ENCODE data around the gene EML3. TPM values are rescaled to one million over a fixed set of nuclear protein-coding genes. Genes with fewer than 3 reads are reported as not detected.
A peak's percentile ranks its signal among the peaks of the same experiment; 100 is the strongest.

Gene EML3
- total RNA-seq, 1 donor from 2014 or later, result 26.7 TPM

GRCh38 chr11:62645946-62646824 is 33.6 kb upstream of the EML3 start, which contains the start of gene GANAB:
Gene GANAB (minus strand): TSS chr11:62646613. CDS start chr11:62646599, 14 bp downstream.
- Mint-ChIP-seq H3K4me1 (ENCODE audit: low read depth, unreplicated experiment) (peaks cover 10% of the 10 kb centered on the region), H3K27me3 (ENCODE audit: unreplicated experiment) (peaks cover 8% of the 10 kb centered on the region), H3K9me3 (ENCODE audit: unreplicated experiment) (peaks cover 7% of the 10 kb centered on the region), H3K36me3 (ENCODE audit: unreplicated experiment) (no peaks in the 10 kb centered on the region), H3K27ac (ENCODE audit: unreplicated experiment) (peak within 1 kb of the TSS; percentile 95), H3K4me3 (ENCODE audit: unreplicated experiment) (peak within 1 kb of the TSS; percentile 99)
- TF ChIP-seq CTCF (IDR thresholded peaks at IDR 0.05; ENCODE audit: partially characterized antibody, unreplicated experiment), result peak; percentile 18
- peak; percentile 99 for DNase-seq

- Mint-ChIP-seq H3K27me3 (ENCODE audit: unreplicated experiment) (peaks cover 8% of the 10 kb centered on the region), H3K9me3 (ENCODE audit: unreplicated experiment) (peaks cover 7% of the 10 kb centered on the region), H3K4me1 (ENCODE audit: low read depth, unreplicated experiment) (peaks cover 10% of the 10 kb centered on the region), H3K27ac (ENCODE audit: unreplicated experiment) (peak overlapping the region; percentile 95), H3K36me3 (ENCODE audit: unreplicated experiment) (no peaks in the 10 kb centered on the region), H3K4me3 (ENCODE audit: unreplicated experiment) (peak overlapping the region; percentile 99)
- TF ChIP-seq CTCF (IDR thresholded peaks at IDR 0.05; ENCODE audit: partially characterized antibody, unreplicated experiment), result no peak
- DNase-seq, result no peak
These were observed 33.0 kb upstream of the EML3 start for GRCh38 chr11:62645671-62645945.

GRCh38 chr11:62644220-62644619 is 31.6 kb upstream of the EML3 start:
- TF ChIP-seq CTCF (IDR thresholded peaks at IDR 0.05; ENCODE audit: partially characterized antibody, unreplicated experiment), result no peak
- peaks cover 7% of the 10 kb centered on the region for H3K9me3 Mint-ChIP-seq (ENCODE audit: unreplicated experiment)
- peaks cover 3% of the 10 kb centered on the region for H3K36me3 Mint-ChIP-seq (ENCODE audit: unreplicated experiment)
- H3K4me3 Mint-ChIP-seq (ENCODE audit: unreplicated experiment), result peak overlapping the region; percentile 15
- no peak overlapping the region for H3K27ac Mint-ChIP-seq (ENCODE audit: unreplicated experiment)
- H3K4me1 Mint-ChIP-seq (ENCODE audit: low read depth, unreplicated experiment), result peaks cover 10% of the 10 kb centered on the region
- peaks cover 8% of the 10 kb centered on the region for H3K27me3 Mint-ChIP-seq (ENCODE audit: unreplicated experiment)
- no peak for DNase-seq

GRCh38 chr11:62632492-62632891 is 19.9 kb upstream of the EML3 start:
- Mint-ChIP-seq H3K27ac (ENCODE audit: unreplicated experiment) (no peak overlapping the region), H3K9me3 (ENCODE audit: unreplicated experiment) (peaks cover 2% of the 10 kb centered on the region), H3K4me3 (ENCODE audit: unreplicated experiment) (no peak overlapping the region), H3K27me3 (ENCODE audit: unreplicated experiment) (peaks cover 2% of the 10 kb centered on the region), H3K4me1 (ENCODE audit: low read depth, unreplicated experiment) (no peaks in the 10 kb centered on the region), H3K36me3 (ENCODE audit: unreplicated experiment) (no peaks in the 10 kb centered on the region)
- TF ChIP-seq CTCF (IDR thresholded peaks at IDR 0.05; ENCODE audit: partially characterized antibody, unreplicated experiment), result no peak
- DNase-seq, result no peak

- peaks cover under 1% of the 10 kb centered on the region for H3K27me3 Mint-ChIP-seq (ENCODE audit: unreplicated experiment)
- H3K4me3 Mint-ChIP-seq (ENCODE audit: unreplicated experiment), result no peak overlapping the region
- H3K27ac Mint-ChIP-seq (ENCODE audit: unreplicated experiment), result no peak overlapping the region
- peaks cover 5% of the 10 kb centered on the region for H3K36me3 Mint-ChIP-seq (ENCODE audit: unreplicated experiment)
- peaks cover 5% of the 10 kb centered on the region for H3K9me3 Mint-ChIP-seq (ENCODE audit: unreplicated experiment)
- no peak for TF ChIP-seq CTCF (IDR thresholded peaks at IDR 0.05; ENCODE audit: partially characterized antibody, unreplicated experiment)
- no peaks in the 10 kb centered on the region for H3K4me1 Mint-ChIP-seq (ENCODE audit: low read depth, unreplicated experiment)
- DNase-seq, result no peak
These were observed 15.1 kb upstream of the EML3 start for GRCh38 chr11:62627713-62628112.

Data from glutamatergic neuron (in vitro differentiated cells).